Fibroblast of skin of right quadriceps (primary cell): ENCODE measurements around the gene KLRF2.

Source experiments
- DNase-seq: peaks from one replicate; pipeline ENCODE4 v3.0.0-alpha.2; 2013

KLRF2 gene

DNA sequence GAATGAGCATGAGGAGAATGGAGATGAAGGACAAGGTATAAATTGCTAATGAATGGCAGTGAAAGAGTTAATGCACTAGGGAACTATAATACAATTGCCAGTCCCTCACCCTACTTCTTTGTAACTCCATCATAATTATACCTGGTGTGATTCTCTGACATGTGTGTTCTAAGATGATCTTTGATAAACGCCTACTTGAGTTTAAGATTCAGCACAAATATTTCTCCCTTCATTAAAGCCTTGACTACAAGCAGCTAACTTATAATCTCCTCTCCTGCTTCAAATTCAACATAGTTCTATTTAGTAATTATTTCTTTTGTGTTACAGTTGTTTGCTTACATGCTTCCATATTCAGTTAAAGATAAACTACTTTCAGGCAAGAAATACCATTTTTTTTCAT lies 60.5 kb downstream of the KLRF2 start:
- DNase-seq: no peak

DNA sequence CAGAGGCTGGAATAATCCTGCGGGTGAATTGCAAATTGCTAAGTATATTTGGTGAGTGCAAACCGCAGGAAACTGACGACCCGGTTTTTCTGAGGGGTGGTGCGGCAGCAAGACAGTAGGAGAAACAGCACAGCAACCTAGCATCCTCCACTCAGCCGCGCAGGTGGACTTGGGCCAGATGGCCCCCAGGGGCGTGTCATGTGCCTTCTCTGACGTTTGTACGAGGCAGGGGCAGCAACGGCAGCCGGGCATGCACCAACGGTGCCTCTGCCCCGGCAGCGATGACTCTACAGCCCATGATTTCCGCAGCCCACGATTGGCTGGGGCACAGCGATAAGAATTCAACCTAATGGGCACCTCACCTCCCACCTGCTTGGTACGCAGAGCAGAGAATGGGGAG lies 62.0 kb downstream of the KLRF2 start:
- DNase-seq: no peak

DNA sequence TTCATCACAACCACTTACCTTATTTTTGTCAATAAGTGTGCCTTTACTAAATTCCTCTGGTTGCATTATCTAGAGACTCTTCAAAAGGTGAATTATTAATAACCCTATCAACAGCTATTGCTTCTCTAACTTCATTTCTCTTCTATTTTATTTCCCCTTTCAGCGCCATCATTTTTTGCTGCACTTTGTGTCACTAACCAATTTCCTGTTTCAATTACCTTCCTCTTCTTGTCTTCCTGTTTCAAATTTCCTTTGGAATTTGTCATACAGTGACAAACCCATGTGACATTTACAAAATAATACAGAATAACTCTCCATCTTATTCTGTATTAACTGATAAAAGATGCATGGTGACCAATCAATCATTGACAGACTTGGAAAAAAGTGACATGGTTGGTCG lies 63.1 kb downstream of the KLRF2 start:
- no peak for DNase-seq
